Measurements from ENCODE around the gene CYSTM1.
A peak's percentile ranks its signal among the peaks of the same experiment; 100 is the strongest.

The CYSTM1 gene

DNA sequence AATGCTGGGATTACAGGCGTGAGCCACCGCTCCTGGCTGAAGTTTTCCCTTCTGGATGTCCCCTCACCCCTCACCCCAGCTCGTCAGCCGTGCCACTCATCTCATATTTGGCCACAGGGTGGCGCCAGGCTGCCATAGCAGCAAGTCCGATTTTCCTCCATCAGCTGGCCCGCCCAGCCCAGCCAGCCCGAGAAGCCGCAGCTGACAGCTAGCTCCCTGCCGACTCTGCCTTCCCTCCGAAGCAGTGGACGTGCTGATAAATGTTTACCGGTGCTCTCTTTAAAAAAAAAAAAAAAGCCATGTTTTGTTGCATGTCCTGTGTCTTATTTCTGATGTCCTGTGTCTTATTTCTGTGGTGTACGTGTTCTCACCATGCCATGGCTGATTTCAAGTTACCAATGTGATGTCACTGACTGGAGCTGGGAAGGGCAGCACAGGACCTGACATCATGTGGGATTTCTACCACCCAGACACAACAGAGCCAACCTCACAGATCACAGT, 69.6 kb downstream of the CYSTM1 start (continued):
- TF ChIP-seq, protein P1, sequence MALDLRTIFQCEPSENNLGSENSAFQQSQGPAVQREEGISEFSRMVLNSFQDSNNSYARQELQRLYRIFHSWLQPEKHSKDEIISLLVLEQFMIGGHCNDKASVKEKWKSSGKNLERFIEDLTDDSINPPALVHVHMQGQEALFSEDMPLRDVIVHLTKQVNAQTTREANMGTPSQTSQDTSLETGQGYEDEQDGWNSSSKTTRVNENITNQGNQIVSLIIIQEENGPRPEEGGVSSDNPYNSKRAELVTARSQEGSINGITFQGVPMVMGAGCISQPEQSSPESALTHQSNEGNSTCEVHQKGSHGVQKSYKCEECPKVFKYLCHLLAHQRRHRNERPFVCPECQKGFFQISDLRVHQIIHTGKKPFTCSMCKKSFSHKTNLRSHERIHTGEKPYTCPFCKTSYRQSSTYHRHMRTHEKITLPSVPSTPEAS (tag by site-specific recombination; IDR thresholded peaks at IDR 0.05) = no peak
- TF ChIP-seq RBAK (tag by site-specific recombination; IDR thresholded peaks at IDR 0.05) (no peak), ZNF514 (tag by site-specific recombination; IDR thresholded peaks at IDR 0.05) (no peak), ZIC2 (tag by site-specific recombination; IDR thresholded peaks at IDR 0.05) (no peak), ZNF560 (tag by site-specific recombination; IDR thresholded peaks at IDR 0.05; ENCODE audit: borderline replicate concordance) (no peak), KLF9 (tag by site-specific recombination; IDR thresholded peaks at IDR 0.05; ENCODE audit: low read depth) (peak; percentile 61; the same call in 1 of the 2 replicates), ZNF792 (tag by site-specific recombination; IDR thresholded peaks at IDR 0.05) (no peak), ZNF155 (tag by site-specific recombination; IDR thresholded peaks at IDR 0.05) (no peak), ZNF423 (tag by site-specific recombination; IDR thresholded peaks at IDR 0.05) (no peak), ZNF660 (tag by site-specific recombination; IDR thresholded peaks at IDR 0.05) (no peak; the same call in 1 of the 2 replicates), BCL11B (tag by site-specific recombination; IDR thresholded peaks at IDR 0.05; ENCODE audit: low read depth) (0 out of 2 replicates have a peak, but pooled peaks have one; percentile 27), EGR2 (tag by site-specific recombination; IDR thresholded peaks at IDR 0.05; ENCODE audit: low read depth) (no peak), ZNF664 (tag by site-specific recombination; IDR thresholded peaks at IDR 0.05) (no peak), HOXA7 (CRISPR knock-in tag; IDR thresholded peaks at IDR 0.05; ENCODE audit: borderline replicate concordance) (no peak), WT1 (tag by site-specific recombination; IDR thresholded peaks at IDR 0.05) (no peak), ZSCAN16 (tag by site-specific recombination; IDR thresholded peaks at IDR 0.05) (no peak), OVOL3 (tag by site-specific recombination; IDR thresholded peaks at IDR 0.05) (no peak), ZNF658 (tag by site-specific recombination; IDR thresholded peaks at IDR 0.05) (no peak)
- TF ChIP-seq, protein P2, sequence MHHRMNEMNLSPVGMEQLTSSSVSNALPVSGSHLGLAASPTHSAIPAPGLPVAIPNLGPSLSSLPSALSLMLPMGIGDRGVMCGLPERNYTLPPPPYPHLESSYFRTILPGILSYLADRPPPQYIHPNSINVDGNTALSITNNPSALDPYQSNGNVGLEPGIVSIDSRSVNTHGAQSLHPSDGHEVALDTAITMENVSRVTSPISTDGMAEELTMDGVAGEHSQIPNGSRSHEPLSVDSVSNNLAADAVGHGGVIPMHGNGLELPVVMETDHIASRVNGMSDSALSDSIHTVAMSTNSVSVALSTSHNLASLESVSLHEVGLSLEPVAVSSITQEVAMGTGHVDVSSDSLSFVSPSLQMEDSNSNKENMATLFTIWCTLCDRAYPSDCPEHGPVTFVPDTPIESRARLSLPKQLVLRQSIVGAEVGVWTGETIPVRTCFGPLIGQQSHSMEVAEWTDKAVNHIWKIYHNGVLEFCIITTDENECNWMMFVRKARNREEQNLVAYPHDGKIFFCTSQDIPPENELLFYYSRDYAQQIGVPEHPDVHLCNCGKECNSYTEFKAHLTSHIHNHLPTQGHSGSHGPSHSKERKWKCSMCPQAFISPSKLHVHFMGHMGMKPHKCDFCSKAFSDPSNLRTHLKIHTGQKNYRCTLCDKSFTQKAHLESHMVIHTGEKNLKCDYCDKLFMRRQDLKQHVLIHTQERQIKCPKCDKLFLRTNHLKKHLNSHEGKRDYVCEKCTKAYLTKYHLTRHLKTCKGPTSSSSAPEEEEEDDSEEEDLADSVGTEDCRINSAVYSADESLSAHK (tag by site-specific recombination; IDR thresholded peaks at IDR 0.05) = no peak
- TF ChIP-seq, protein P3, sequence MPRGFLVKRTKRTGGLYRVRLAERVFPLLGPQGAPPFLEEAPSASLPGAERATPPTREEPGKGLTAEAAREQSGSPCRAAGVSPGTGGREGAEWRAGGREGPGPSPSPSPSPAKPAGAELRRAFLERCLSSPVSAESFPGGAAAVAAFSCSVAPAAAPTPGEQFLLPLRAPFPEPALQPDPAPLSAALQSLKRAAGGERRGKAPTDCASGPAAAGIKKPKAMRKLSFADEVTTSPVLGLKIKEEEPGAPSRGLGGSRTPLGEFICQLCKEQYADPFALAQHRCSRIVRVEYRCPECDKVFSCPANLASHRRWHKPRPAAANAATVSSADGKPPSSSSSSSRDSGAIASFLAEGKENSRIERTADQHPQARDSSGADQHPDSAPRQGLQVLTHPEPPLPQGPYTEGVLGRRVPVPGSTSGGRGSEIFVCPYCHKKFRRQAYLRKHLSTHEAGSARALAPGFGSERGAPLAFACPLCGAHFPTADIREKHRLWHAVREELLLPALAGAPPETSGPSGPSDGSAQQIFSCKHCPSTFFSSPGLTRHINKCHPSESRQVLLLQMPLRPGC (tag by site-specific recombination; IDR thresholded peaks at IDR 0.05) = peak; percentile 56; the same call in 1 of the 2 replicates
- TF ChIP-seq, protein P4, sequence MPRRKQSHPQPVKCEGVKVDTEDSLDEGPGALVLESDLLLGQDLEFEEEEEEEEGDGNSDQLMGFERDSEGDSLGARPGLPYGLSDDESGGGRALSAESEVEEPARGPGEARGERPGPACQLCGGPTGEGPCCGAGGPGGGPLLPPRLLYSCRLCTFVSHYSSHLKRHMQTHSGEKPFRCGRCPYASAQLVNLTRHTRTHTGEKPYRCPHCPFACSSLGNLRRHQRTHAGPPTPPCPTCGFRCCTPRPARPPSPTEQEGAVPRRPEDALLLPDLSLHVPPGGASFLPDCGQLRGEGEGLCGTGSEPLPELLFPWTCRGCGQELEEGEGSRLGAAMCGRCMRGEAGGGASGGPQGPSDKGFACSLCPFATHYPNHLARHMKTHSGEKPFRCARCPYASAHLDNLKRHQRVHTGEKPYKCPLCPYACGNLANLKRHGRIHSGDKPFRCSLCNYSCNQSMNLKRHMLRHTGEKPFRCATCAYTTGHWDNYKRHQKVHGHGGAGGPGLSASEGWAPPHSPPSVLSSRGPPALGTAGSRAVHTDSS (tag by site-specific recombination; IDR thresholded peaks at IDR 0.05) = no peak
- TF ChIP-seq, protein P5, sequence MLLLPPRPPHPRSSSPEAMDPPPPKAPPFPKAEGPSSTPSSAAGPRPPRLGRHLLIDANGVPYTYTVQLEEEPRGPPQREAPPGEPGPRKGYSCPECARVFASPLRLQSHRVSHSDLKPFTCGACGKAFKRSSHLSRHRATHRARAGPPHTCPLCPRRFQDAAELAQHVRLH (tag by site-specific recombination; IDR thresholded peaks at IDR 0.05) = no peak
- TF ChIP-seq, protein P6, sequence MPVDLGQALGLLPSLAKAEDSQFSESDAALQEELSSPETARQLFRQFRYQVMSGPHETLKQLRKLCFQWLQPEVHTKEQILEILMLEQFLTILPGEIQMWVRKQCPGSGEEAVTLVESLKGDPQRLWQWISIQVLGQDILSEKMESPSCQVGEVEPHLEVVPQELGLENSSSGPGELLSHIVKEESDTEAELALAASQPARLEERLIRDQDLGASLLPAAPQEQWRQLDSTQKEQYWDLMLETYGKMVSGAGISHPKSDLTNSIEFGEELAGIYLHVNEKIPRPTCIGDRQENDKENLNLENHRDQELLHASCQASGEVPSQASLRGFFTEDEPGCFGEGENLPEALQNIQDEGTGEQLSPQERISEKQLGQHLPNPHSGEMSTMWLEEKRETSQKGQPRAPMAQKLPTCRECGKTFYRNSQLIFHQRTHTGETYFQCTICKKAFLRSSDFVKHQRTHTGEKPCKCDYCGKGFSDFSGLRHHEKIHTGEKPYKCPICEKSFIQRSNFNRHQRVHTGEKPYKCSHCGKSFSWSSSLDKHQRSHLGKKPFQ (tag by site-specific recombination; IDR thresholded peaks at IDR 0.05) = no peak
- TF ChIP-seq, protein P7, sequence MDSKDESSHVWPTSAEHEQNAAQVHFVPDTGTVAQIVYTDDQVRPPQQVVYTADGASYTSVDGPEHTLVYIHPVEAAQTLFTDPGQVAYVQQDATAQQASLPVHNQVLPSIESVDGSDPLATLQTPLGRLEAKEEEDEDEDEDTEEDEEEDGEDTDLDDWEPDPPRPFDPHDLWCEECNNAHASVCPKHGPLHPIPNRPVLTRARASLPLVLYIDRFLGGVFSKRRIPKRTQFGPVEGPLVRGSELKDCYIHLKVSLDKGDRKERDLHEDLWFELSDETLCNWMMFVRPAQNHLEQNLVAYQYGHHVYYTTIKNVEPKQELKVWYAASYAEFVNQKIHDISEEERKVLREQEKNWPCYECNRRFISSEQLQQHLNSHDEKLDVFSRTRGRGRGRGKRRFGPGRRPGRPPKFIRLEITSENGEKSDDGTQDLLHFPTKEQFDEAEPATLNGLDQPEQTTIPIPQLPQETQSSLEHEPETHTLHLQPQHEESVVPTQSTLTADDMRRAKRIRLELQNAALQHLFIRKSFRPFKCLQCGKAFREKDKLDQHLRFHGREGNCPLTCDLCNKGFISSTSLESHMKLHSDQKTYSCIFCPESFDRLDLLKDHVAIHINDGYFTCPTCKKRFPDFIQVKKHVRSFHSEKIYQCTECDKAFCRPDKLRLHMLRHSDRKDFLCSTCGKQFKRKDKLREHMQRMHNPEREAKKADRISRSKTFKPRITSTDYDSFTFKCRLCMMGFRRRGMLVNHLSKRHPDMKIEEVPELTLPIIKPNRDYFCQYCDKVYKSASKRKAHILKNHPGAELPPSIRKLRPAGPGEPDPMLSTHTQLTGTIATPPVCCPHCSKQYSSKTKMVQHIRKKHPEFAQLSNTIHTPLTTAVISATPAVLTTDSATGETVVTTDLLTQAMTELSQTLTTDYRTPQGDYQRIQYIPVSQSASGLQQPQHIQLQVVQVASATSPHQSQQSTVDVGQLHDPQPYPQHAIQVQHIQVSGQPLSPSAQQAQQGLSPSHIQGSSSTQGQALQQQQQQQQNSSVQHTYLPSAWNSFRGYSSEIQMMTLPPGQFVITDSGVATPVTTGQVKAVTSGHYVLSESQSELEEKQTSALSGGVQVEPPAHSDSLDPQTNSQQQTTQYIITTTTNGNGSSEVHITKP (tag by site-specific recombination; IDR thresholded peaks at IDR 0.05) = peak; percentile 76; the same call in 1 of the 2 replicates
